Astrocyte (in vitro differentiated cells and primary cell): ENCODE measurements around the gene CTAG1A. TPM values are rescaled to one million over a fixed set of nuclear protein-coding genes. Genes with fewer than 3 reads are reported as not detected.
"Not testable (repeated sequence)": the region's sequence is repeated elsewhere in the genome, so short reads cannot be mapped to it uniquely, and the experiment has no call there.

Experiments used
- DNase-seq: peaks from one replicate; pipeline ENCODE4 v3.0.0-alpha.2; 2010; ENCODE audit warnings: low read depth
- FAIRE-seq: peaks from 2 replicates; lab custom pipeline; 2011; peaks lifted over from hg19 to GRCh38; lab: Jason Lieb, UNC
- H2AFZ ChIP-seq: 2 replicates; pipeline ENCODE4 v1.6.0; 2012; ENCODE audit warnings: low read depth, low read length, inconsistent platforms
- H3K27ac ChIP-seq: 2 replicates; pipeline ENCODE4 v1.5.1; 2011; ENCODE audit warnings: low read depth, low read length, inconsistent platforms
- H3K27me3 ChIP-seq: 2 replicates; pipeline ENCODE4 v1.6.0; 2011; ENCODE audit warnings: low read length, inconsistent platforms; ENCODE audit not compliant: insufficient read depth
- H3K36me3 ChIP-seq: 2 replicates; pipeline ENCODE4 v1.5.1; 2011; ENCODE audit warnings: low read length, inconsistent platforms; ENCODE audit not compliant: insufficient read depth
- H3K4me1 ChIP-seq: 2 replicates; pipeline ENCODE4 v1.5.1; 2011; ENCODE audit warnings: low read length, inconsistent platforms; ENCODE audit not compliant: insufficient read depth
- H3K4me2 ChIP-seq: 2 replicates; pipeline ENCODE4 v1.6.0; 2012; ENCODE audit warnings: low read length, inconsistent platforms
- H3K4me3 ChIP-seq: 2 replicates; pipeline ENCODE4 v1.5.1; 2011; ENCODE audit warnings: low read depth, mild to moderate bottlenecking, low read length, inconsistent platforms; ENCODE audit not compliant: insufficient read depth
- H3K79me2 ChIP-seq: 2 replicates; pipeline ENCODE4 v1.6.0; 2012; ENCODE audit warnings: mild to moderate bottlenecking, low read length, inconsistent platforms; ENCODE audit not compliant: insufficient read depth
- H3K9ac ChIP-seq: 2 replicates; pipeline ENCODE4 v1.6.0; 2012; ENCODE audit warnings: mild to moderate bottlenecking, low read length, inconsistent platforms
- H3K9me3 ChIP-seq: 2 replicates; pipeline ENCODE4 v1.5.1; 2012; ENCODE audit warnings: low read depth, mild to moderate bottlenecking, low read length, inconsistent platforms; ENCODE audit not compliant: insufficient read depth
- H4K20me1 ChIP-seq: 2 replicates; pipeline ENCODE4 v1.6.0; 2012; ENCODE audit warnings: low read length, inconsistent platforms; ENCODE audit not compliant: insufficient read depth
- H3K27ac Mint-ChIP-seq: one replicate; pipeline ENCODE4 v1.8.0; 2021; ENCODE audit warnings: mild to moderate bottlenecking, mixed read lengths; ENCODE audit not compliant: unreplicated experiment
- H3K27me3 Mint-ChIP-seq: one replicate; pipeline ENCODE4 v1.8.0; 2021; ENCODE audit warnings: low read depth, mixed read lengths; ENCODE audit not compliant: unreplicated experiment
- H3K36me3 Mint-ChIP-seq: one replicate; pipeline ENCODE4 v1.8.0; 2021; ENCODE audit warnings: low read depth, mixed read lengths; ENCODE audit not compliant: unreplicated experiment
- H3K4me1 Mint-ChIP-seq: one replicate; pipeline ENCODE4 v1.8.0; 2021; ENCODE audit warnings: low read depth, mixed read lengths; ENCODE audit not compliant: unreplicated experiment
- H3K4me3 Mint-ChIP-seq: one replicate; pipeline ENCODE4 v1.8.0; 2021; ENCODE audit warnings: mild to moderate bottlenecking, moderate library complexity, mixed read lengths; ENCODE audit not compliant: unreplicated experiment
- H3K9me3 Mint-ChIP-seq: one replicate; pipeline ENCODE4 v1.8.0; 2021; ENCODE audit warnings: mild to moderate bottlenecking, mixed read lengths; ENCODE audit not compliant: unreplicated experiment
- CTCF ChIP-seq: IDR thresholded peaks from 2 replicates; pipeline ENCODE4 v1.5.1; 2011; ENCODE audit warnings: low read depth, mild to moderate bottlenecking, inconsistent platforms, low read length, moderate library complexity; ENCODE audit not compliant: insufficient read depth
- EZH2 ChIP-seq: IDR thresholded peaks from 2 replicates; pipeline ENCODE4 v1.6.1; 2012; ENCODE audit warnings: mild to moderate bottlenecking, low read length, inconsistent platforms; ENCODE audit not compliant: insufficient read depth
- total RNA-seq: library from RNA; stranded (reverse); gene quantifications from 2 replicates; pipeline ENCODE4 v1.2.1, GENCODE V29; 2021

Gene CTAG1A
- total RNA-seq, 1 donor from 2014 or later = not detected

GRCh38 chrX:154575076-154575475 lies 9.9 kb upstream of the CTAG1A start:
- not testable (repeated sequence) for H2AFZ ChIP-seq, H3K4me1 ChIP-seq, H3K36me3 ChIP-seq, H3K9ac ChIP-seq, H3K4me1 Mint-ChIP-seq, H3K36me3 Mint-ChIP-seq, H3K4me3 Mint-ChIP-seq, H3K9me3 ChIP-seq, H3K27ac ChIP-seq, H3K27me3 ChIP-seq, H3K9me3 Mint-ChIP-seq, H3K27ac Mint-ChIP-seq, H3K27me3 Mint-ChIP-seq, DNase-seq, H4K20me1 ChIP-seq, H3K4me2 ChIP-seq, H3K79me2 ChIP-seq, H3K4me3 ChIP-seq
- peak; percentile 100 for FAIRE-seq

GRCh38 chrX:154582994-154583393 lies 1.9 kb upstream of the CTAG1A start:
- H3K9me3 ChIP-seq, DNase-seq, H3K9ac ChIP-seq, H3K79me2 ChIP-seq, H3K27me3 Mint-ChIP-seq, H3K4me3 ChIP-seq, H3K4me2 ChIP-seq, H3K27me3 ChIP-seq, H3K4me1 ChIP-seq, H4K20me1 ChIP-seq, H2AFZ ChIP-seq, H3K27ac Mint-ChIP-seq, H3K36me3 ChIP-seq, FAIRE-seq, H3K27ac ChIP-seq, H3K4me1 Mint-ChIP-seq, H3K36me3 Mint-ChIP-seq, H3K4me3 Mint-ChIP-seq, H3K9me3 Mint-ChIP-seq: not testable (repeated sequence)

GRCh38 chrX:154590415-154590814 lies 5.5 kb downstream of the CTAG1A start:
- H3K4me3 ChIP-seq, H3K4me3 Mint-ChIP-seq, H3K4me2 ChIP-seq, H3K27ac Mint-ChIP-seq, H3K4me1 Mint-ChIP-seq, H3K4me1 ChIP-seq, H3K9me3 ChIP-seq, FAIRE-seq, H4K20me1 ChIP-seq, H3K9ac ChIP-seq, H3K9me3 Mint-ChIP-seq, H3K79me2 ChIP-seq, H3K27me3 ChIP-seq, H3K36me3 Mint-ChIP-seq, H2AFZ ChIP-seq, H3K27me3 Mint-ChIP-seq, DNase-seq, H3K36me3 ChIP-seq, H3K27ac ChIP-seq: not testable (repeated sequence)

GRCh38 chrX:154592505-154592904 lies 7.6 kb downstream of the CTAG1A start:
- Mint-ChIP-seq H3K27me3 (no peaks in the 10 kb centered on the region), H3K4me3 (no peak overlapping the region), H3K9me3 (peaks cover 11% of the 10 kb centered on the region), H3K27ac (no peak overlapping the region), H3K36me3 (no peaks in the 10 kb centered on the region), H3K4me1 (peaks cover 14% of the 10 kb centered on the region)
- Histone ChIP-seq H3K4me1 (no peaks in the 10 kb centered on the region), H3K36me3 (no peaks in the 10 kb centered on the region), H3K4me3 (no peak overlapping the region), H3K79me2 (no peaks in the 10 kb centered on the region), H3K4me2 (no peak overlapping the region), H3K27me3 (no peaks in the 10 kb centered on the region), H2AFZ (no peak overlapping the region), H3K9ac (no peak overlapping the region), H3K9me3 (no peaks in the 10 kb centered on the region), H4K20me1 (no peaks in the 10 kb centered on the region), H3K27ac (no peak overlapping the region)
- no peak for FAIRE-seq
- DNase-seq = no peak
- TF ChIP-seq CTCF (no peak), EZH2 (no peak)
